Progenitor cell of endocrine pancreas (in vitro differentiated cells): ENCODE measurements around the gene ABCC3. TPM values are rescaled to one million over a fixed set of nuclear protein-coding genes. Genes with fewer than 3 reads are reported as not detected.

Experiments used
- DNase-seq: peaks from one replicate; pipeline ENCODE4 v3.0.0; 2021; ENCODE audit warnings: low spot score; ENCODE audit not compliant: unreplicated experiment
- H3K27ac Mint-ChIP-seq: 2 replicates; pipeline ENCODE4 v1.8.0; 2021; ENCODE audit warnings: mild to moderate bottlenecking, moderate library complexity, mixed read lengths
- H3K27me3 Mint-ChIP-seq: 2 replicates; pipeline ENCODE4 v1.8.0; 2021; ENCODE audit warnings: mixed read lengths
- H3K36me3 Mint-ChIP-seq: 2 replicates; pipeline ENCODE4 v1.8.0; 2022; ENCODE audit warnings: mixed read lengths; ENCODE audit not compliant: insufficient read depth
- H3K4me1 Mint-ChIP-seq: 2 replicates; pipeline ENCODE4 v1.8.0; 2021; ENCODE audit warnings: low read depth, mixed read lengths
- H3K4me3 Mint-ChIP-seq: 2 replicates; pipeline ENCODE4 v1.8.0; 2021; ENCODE audit warnings: low read depth, mild to moderate bottlenecking, moderate library complexity, mixed read lengths
- H3K9me3 Mint-ChIP-seq: 2 replicates; pipeline ENCODE4 v1.8.0; 2021; ENCODE audit warnings: low read depth, mixed read lengths
- total RNA-seq: library from RNA; stranded (reverse); gene quantifications from 2 replicates; pipeline ENCODE4 v1.2.1, GENCODE V29; 2021
- TF ChIP-seq, protein P1 (sequence below): fragments of 200-600 bp; sonication (generic); IDR thresholded peaks from one replicate; pipeline ENCODE4 v1.5.0; 2021; ENCODE audit warnings: antibody characterized with exemption, mild to moderate bottlenecking; ENCODE audit not compliant: unreplicated experiment

ABCC3 gene
- total RNA-seq, 1 donor from 2014 or later = 1.6 TPM

GRCh38 chr17:50613007-50613992, 21.4 kb upstream of the ABCC3 start:
- Mint-ChIP-seq H3K27ac (no peak overlapping the region), H3K27me3 (peaks cover 15% of the 10 kb centered on the region), H3K36me3 (no peaks in the 10 kb centered on the region), H3K4me3 (no peak overlapping the region), H3K9me3 (no peaks in the 10 kb centered on the region), H3K4me1 (peaks cover 7% of the 10 kb centered on the region)
- DNase-seq = no peak
- TF ChIP-seq, protein P1, sequence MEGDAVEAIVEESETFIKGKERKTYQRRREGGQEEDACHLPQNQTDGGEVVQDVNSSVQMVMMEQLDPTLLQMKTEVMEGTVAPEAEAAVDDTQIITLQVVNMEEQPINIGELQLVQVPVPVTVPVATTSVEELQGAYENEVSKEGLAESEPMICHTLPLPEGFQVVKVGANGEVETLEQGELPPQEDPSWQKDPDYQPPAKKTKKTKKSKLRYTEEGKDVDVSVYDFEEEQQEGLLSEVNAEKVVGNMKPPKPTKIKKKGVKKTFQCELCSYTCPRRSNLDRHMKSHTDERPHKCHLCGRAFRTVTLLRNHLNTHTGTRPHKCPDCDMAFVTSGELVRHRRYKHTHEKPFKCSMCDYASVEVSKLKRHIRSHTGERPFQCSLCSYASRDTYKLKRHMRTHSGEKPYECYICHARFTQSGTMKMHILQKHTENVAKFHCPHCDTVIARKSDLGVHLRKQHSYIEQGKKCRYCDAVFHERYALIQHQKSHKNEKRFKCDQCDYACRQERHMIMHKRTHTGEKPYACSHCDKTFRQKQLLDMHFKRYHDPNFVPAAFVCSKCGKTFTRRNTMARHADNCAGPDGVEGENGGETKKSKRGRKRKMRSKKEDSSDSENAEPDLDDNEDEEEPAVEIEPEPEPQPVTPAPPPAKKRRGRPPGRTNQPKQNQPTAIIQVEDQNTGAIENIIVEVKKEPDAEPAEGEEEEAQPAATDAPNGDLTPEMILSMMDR = no peak

DNA sequence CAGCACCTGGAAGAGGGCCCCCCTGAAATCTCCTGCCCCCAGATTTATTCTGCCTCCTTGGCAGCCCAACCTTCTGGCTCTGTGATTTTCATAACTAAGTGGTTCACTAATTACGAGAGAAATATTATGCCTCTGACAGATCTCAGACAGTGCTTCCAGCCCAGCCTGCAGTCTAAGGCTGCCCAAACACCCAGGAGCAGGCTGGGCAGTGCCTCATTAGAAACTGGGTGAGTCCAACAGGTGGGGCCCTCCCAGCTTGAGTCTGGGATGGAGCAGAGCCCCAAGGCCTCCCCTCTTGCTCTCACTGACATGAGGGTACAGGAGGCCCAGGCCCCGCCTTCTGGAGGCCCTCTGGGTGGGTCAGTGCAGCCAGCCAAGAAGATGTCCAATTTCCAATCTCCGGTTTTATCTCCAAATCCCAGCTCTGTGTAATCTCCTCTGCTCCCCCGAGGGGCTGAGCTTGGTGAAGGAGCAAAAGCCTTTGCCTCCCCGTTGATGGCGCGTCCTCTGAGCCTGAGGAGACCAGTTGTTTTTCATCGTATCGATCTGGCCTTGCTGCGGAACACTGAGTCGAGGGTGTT, 20.1 kb upstream of the ABCC3 start:
- Mint-ChIP-seq H3K36me3 (no peaks in the 10 kb centered on the region), H3K9me3 (no peaks in the 10 kb centered on the region), H3K27ac (no peak overlapping the region), H3K4me3 (no peak overlapping the region), H3K27me3 (peaks cover 20% of the 10 kb centered on the region), H3K4me1 (peaks cover 3% of the 10 kb centered on the region)
- TF ChIP-seq, protein P1 = no peak
- no peak for DNase-seq

DNA sequence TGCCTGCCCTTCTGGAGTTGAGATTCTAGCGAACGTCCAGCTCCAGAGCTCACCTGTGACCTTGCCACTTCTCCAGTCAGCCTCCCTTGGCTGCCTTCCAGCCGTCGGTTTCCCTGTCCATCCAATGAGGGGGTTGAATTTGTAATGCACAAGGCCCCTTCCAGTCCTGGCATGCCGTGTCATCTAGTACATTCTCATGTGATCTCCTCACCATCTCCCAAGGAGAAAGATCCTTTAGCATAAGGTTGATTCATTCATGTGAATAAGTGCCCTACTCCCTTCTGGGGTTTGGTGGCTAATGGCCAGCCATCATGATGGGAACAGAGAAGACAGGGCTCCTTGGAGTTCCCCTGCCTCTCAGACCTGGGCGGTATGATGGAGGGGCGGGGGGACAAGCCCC, 18.9 kb upstream of the ABCC3 start:
- Mint-ChIP-seq H3K4me1 (no peaks in the 10 kb centered on the region), H3K27me3 (peaks cover 31% of the 10 kb centered on the region), H3K4me3 (no peak overlapping the region), H3K9me3 (no peaks in the 10 kb centered on the region), H3K27ac (no peak overlapping the region), H3K36me3 (no peaks in the 10 kb centered on the region)
- DNase-seq = no peak
- TF ChIP-seq, protein P1 = no peak

- H3K36me3 Mint-ChIP-seq = no peaks in the 10 kb centered on the region
- H3K27ac Mint-ChIP-seq = peak overlapping the region; percentile 7
- H3K27me3 Mint-ChIP-seq = peaks cover 38% of the 10 kb centered on the region
- peaks cover 4% of the 10 kb centered on the region for H3K4me1 Mint-ChIP-seq
- TF ChIP-seq, protein P1 = no peak
- no peaks in the 10 kb centered on the region for H3K9me3 Mint-ChIP-seq
- H3K4me3 Mint-ChIP-seq = no peak overlapping the region
- no peak for DNase-seq
These were observed 16.4 kb upstream of the ABCC3 start for GRCh38 chr17:50618300-50618699.

- H3K9me3 Mint-ChIP-seq = no peaks in the 10 kb centered on the region
- DNase-seq = no peak
- H3K4me1 Mint-ChIP-seq = peaks cover 4% of the 10 kb centered on the region
- TF ChIP-seq, protein P1 = no peak
- H3K4me3 Mint-ChIP-seq = no peak overlapping the region
- no peak overlapping the region for H3K27ac Mint-ChIP-seq
- peaks cover 38% of the 10 kb centered on the region for H3K27me3 Mint-ChIP-seq
- no peaks in the 10 kb centered on the region for H3K36me3 Mint-ChIP-seq
These were observed 15.7 kb upstream of the ABCC3 start for GRCh38 chr17:50618941-50619340.
